NB4 (cell line): ENCODE measurements around the gene NARF.

Experiments
- CTCF ChIP-seq: IDR thresholded peaks from one replicate; pipeline ENCODE4 v1.5.1; 2012; ENCODE audit warnings: low read depth, low read length
- MAX ChIP-seq: IDR thresholded peaks from 2 replicates; pipeline ENCODE4 v1.6.1; 2011; ENCODE audit warnings: low read depth, low read length
- MYC ChIP-seq: IDR thresholded peaks from 2 replicates; pipeline ENCODE4 v1.6.1; 2011; ENCODE audit warnings: low read depth, low read length
- POLR2A ChIP-seq: IDR thresholded peaks from 2 replicates; pipeline ENCODE4 v1.6.1; 2011; ENCODE audit warnings: mild to moderate bottlenecking; ENCODE audit not compliant: insufficient read length; ENCODE audit errors: extremely low read depth

GRCh38 chr17:82446649-82447048, 11.9 kb upstream of the NARF start:
- TF ChIP-seq CTCF (no peak), POLR2A (no peak), MAX (no peak), MYC (no peak)
